Measurements from ENCODE around the gene PLEKHA4.

The PLEKHA4 gene

DNA sequence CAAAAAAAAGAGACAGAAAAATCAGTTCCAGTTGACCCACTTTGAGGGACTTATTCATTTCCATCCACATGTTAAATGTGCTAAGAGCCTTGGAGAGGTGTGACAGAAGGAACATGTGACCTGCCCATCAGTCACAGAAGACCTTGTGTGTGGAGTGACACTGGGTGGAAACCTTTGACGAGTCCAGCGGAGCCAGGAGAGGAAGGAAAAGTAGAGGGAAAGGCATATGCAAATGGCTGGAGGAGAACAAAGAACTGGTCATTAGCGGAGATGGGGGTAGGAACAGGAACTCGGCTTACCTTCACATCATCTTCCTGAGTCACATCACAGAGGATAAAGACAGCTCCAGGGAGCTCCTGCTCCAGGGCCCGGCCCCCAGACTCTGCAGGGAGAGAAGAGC, 34.4 kb downstream of the PLEKHA4 start:
- no peak overlapping the region for H3K9ac ChIP-seq (ENCODE audit: insufficient read length)
- no peak overlapping the region for H3K27ac ChIP-seq
- H3K4me3 ChIP-seq: no peak overlapping the region
- no peaks in the 10 kb centered on the region for H3K9me3 ChIP-seq (ENCODE audit: low read depth, low read length)
- no peak for DNase-seq (ENCODE audit: low read depth, low spot score)
- H3K36me3 ChIP-seq (ENCODE audit: insufficient read depth, low read length): no peaks in the 10 kb centered on the region
- TF ChIP-seq POLR2AphosphoS5 (IDR thresholded peaks at IDR 0.05; ENCODE audit: borderline replicate concordance, low read depth, low read length) (no peak), EZH2 (IDR thresholded peaks at IDR 0.05) (no peak), FOXP2 (optimal IDR thresholded peaks at IDR 0.05; ENCODE audit: control extremely low read depth, extremely low read length, insufficient read depth) (no peak)

DNA sequence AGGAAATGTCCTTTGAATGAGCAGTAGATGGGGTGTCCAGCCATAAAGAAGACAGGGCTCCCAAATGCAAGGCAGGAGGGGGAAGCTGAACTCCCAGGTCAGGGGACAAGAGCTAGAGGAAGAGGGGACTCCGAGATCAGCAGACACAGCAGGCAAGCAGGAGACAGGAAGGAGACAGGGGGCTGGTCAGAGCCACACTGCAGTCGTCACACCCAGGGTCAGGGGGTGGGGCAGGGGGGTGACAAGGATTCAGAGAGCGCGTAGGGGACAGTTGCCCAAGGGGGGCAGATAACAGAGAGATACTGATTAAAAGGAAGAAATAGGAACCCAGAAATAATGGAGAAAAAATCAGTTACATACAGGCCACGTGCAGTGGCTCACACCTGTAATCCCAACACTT, 35.4 kb downstream of the PLEKHA4 start:
- DNase-seq (ENCODE audit: low read depth, low spot score): no peak
- H3K36me3 ChIP-seq (ENCODE audit: insufficient read depth, low read length): no peaks in the 10 kb centered on the region
- no peaks in the 10 kb centered on the region for H3K9me3 ChIP-seq (ENCODE audit: low read depth, low read length)
- H3K9ac ChIP-seq (ENCODE audit: insufficient read length): no peak overlapping the region
- TF ChIP-seq POLR2AphosphoS5 (IDR thresholded peaks at IDR 0.05; ENCODE audit: borderline replicate concordance, low read depth, low read length) (no peak), EZH2 (IDR thresholded peaks at IDR 0.05) (no peak), FOXP2 (optimal IDR thresholded peaks at IDR 0.05; ENCODE audit: control extremely low read depth, extremely low read length, insufficient read depth) (no peak)
- no peak overlapping the region for H3K27ac ChIP-seq
- no peak overlapping the region for H3K4me3 ChIP-seq

- no peak overlapping the region for H3K4me3 ChIP-seq
- TF ChIP-seq EZH2 (IDR thresholded peaks at IDR 0.05): no peak
- no peak for TF ChIP-seq FOXP2 (optimal IDR thresholded peaks at IDR 0.05; ENCODE audit: control extremely low read depth, extremely low read length, insufficient read depth)
- no peak for TF ChIP-seq POLR2AphosphoS5 (IDR thresholded peaks at IDR 0.05; ENCODE audit: borderline replicate concordance, low read depth, low read length)
These were observed 37.5 kb downstream of the PLEKHA4 start for GRCh38 chr19:48830965-48831364.

GRCh38 chr19:48830088-48830487, 38.3 kb downstream of the PLEKHA4 start:
- no peak overlapping the region for H3K27ac ChIP-seq
- H3K9me3 ChIP-seq (ENCODE audit: low read depth, low read length): no peaks in the 10 kb centered on the region
- TF ChIP-seq EZH2 (IDR thresholded peaks at IDR 0.05) (no peak), FOXP2 (optimal IDR thresholded peaks at IDR 0.05; ENCODE audit: control extremely low read depth, extremely low read length, insufficient read depth) (no peak), POLR2AphosphoS5 (IDR thresholded peaks at IDR 0.05; ENCODE audit: borderline replicate concordance, low read depth, low read length) (no peak)
- no peaks in the 10 kb centered on the region for H3K36me3 ChIP-seq (ENCODE audit: insufficient read depth, low read length)
- no peak overlapping the region for H3K9ac ChIP-seq (ENCODE audit: insufficient read length)
- no peak overlapping the region for H3K4me3 ChIP-seq
- no peak for DNase-seq (ENCODE audit: low read depth, low spot score)

More at GRCh38 chr19:48830965-48831364, 37.5 kb downstream of the PLEKHA4 start:
- no peak for DNase-seq (ENCODE audit: low read depth, low spot score)
- H3K36me3 ChIP-seq (ENCODE audit: insufficient read depth, low read length): no peaks in the 10 kb centered on the region
- no peaks in the 10 kb centered on the region for H3K9me3 ChIP-seq (ENCODE audit: low read depth, low read length)
- no peak overlapping the region for H3K27ac ChIP-seq
- no peak overlapping the region for H3K9ac ChIP-seq (ENCODE audit: insufficient read length)

GRCh38 chr19:48826606-48827020, 41.8 kb downstream of the PLEKHA4 start:
- no peaks in the 10 kb centered on the region for H3K36me3 ChIP-seq (ENCODE audit: insufficient read depth, low read length)
- H3K9ac ChIP-seq (ENCODE audit: insufficient read length): no peak overlapping the region
- no peaks in the 10 kb centered on the region for H3K9me3 ChIP-seq (ENCODE audit: low read depth, low read length)
- no peak for DNase-seq (ENCODE audit: low read depth, low spot score)
- no peak overlapping the region for H3K4me3 ChIP-seq
- TF ChIP-seq FOXP2 (optimal IDR thresholded peaks at IDR 0.05; ENCODE audit: control extremely low read depth, extremely low read length, insufficient read depth) (no peak), EZH2 (IDR thresholded peaks at IDR 0.05) (no peak)
- H3K27ac ChIP-seq: no peak overlapping the region

DNA sequence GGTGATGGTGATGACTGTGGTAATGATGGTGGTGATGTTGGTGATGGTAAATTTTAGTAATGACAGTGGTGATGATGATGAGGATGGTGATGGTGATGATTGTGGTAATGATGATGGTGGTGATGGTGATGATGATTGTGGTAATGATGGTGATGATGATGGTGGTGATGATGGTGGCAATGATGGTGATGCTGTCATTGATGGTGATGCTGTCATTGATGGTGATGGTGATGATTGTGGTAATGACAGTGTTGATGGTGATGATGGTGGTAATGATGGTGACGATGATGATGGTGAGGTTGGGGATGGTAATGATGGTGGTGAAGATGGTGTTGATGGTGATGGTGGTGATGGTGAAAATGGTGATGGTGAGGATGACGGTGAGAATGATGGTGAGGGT, 45.9 kb downstream of the PLEKHA4 start:
- TF ChIP-seq FOXP2 (optimal IDR thresholded peaks at IDR 0.05; ENCODE audit: control extremely low read depth, extremely low read length, insufficient read depth) (no peak), EZH2 (IDR thresholded peaks at IDR 0.05) (no peak)
- H3K9ac ChIP-seq (ENCODE audit: insufficient read length): no peak overlapping the region
- no peak overlapping the region for H3K4me3 ChIP-seq
- H3K27ac ChIP-seq: no peak overlapping the region
- H3K9me3 ChIP-seq (ENCODE audit: low read depth, low read length): no peaks in the 10 kb centered on the region
- H3K36me3 ChIP-seq (ENCODE audit: insufficient read depth, low read length): no peaks in the 10 kb centered on the region
- DNase-seq (ENCODE audit: low read depth, low spot score): no peak

DNA sequence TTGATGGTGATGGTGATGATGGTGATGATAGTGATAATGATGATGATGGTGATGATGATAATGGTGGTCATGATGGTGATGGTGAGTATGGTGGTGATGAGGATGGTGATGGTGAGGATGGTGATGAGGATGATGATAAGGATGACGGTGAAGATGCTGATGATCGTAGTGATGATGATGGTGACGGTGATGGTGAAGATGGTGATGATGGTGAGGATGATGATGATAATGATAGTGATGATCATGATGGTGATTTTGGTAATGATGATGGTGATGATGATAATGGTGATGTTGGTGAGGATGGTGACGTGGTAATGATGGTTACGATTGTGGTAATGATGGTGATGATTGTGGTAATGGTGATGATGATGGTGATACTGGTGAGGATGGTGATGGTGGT, 46.8 kb downstream of the PLEKHA4 start:
- H3K27ac ChIP-seq: no peak overlapping the region
- DNase-seq (ENCODE audit: low read depth, low spot score): no peak
- no peak for TF ChIP-seq FOXP2 (optimal IDR thresholded peaks at IDR 0.05; ENCODE audit: control extremely low read depth, extremely low read length, insufficient read depth)
- TF ChIP-seq EZH2 (IDR thresholded peaks at IDR 0.05): no peak
- TF ChIP-seq POLR2AphosphoS5 (IDR thresholded peaks at IDR 0.05; ENCODE audit: borderline replicate concordance, low read depth, low read length): no peak
- no peaks in the 10 kb centered on the region for H3K9me3 ChIP-seq (ENCODE audit: low read depth, low read length)
- no peak overlapping the region for H3K9ac ChIP-seq (ENCODE audit: insufficient read length)
- H3K4me3 ChIP-seq: no peak overlapping the region
- no peaks in the 10 kb centered on the region for H3K36me3 ChIP-seq (ENCODE audit: insufficient read depth, low read length)

DNA sequence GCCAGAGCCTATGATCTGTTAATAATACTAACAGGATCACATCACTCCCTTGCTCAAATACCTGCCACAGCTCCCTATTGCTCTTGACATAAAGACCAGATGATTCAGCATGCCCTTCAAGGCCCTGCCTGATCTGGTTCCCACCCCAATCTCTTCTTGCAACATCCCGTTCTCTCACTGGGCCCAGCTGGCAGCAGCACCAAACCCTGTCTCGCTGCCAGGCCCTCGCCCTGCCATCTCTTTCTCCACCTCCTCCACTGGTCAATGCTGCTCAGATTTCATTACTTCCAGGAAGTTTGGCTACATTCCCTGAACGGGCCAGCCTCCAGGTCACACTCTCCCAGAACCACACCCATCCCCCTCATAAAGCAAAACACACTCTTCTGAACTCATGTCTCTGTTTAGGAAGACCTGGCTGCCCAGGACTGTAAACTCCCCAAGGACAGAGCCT, 49.0 kb downstream of the PLEKHA4 start:
- no peak for DNase-seq (ENCODE audit: low read depth, low spot score)
- H3K4me3 ChIP-seq: no peak overlapping the region
- no peaks in the 10 kb centered on the region for H3K36me3 ChIP-seq (ENCODE audit: insufficient read depth, low read length)
- H3K9ac ChIP-seq (ENCODE audit: insufficient read length): no peak overlapping the region
- H3K9me3 ChIP-seq (ENCODE audit: low read depth, low read length): no peaks in the 10 kb centered on the region
- no peak overlapping the region for H3K27ac ChIP-seq
- TF ChIP-seq FOXP2 (optimal IDR thresholded peaks at IDR 0.05; ENCODE audit: control extremely low read depth, extremely low read length, insufficient read depth): no peak
- TF ChIP-seq EZH2 (IDR thresholded peaks at IDR 0.05): no peak
- no peak for TF ChIP-seq POLR2AphosphoS5 (IDR thresholded peaks at IDR 0.05; ENCODE audit: borderline replicate concordance, low read depth, low read length)

- Histone ChIP-seq H3K9ac (ENCODE audit: insufficient read length) (no peak overlapping the region), H3K9me3 (ENCODE audit: low read depth, low read length) (no peaks in the 10 kb centered on the region), H3K4me3 (no peak overlapping the region), H3K36me3 (ENCODE audit: insufficient read depth, low read length) (no peaks in the 10 kb centered on the region), H3K27ac (no peak overlapping the region)
- TF ChIP-seq FOXP2 (optimal IDR thresholded peaks at IDR 0.05; ENCODE audit: control extremely low read depth, extremely low read length, insufficient read depth): no peak
- no peak for DNase-seq (ENCODE audit: low read depth, low spot score)
These were observed 50.1 kb downstream of the PLEKHA4 start for GRCh38 chr19:48818234-48818820.
